ENCODE data around the gene KCNH3. TPM values are rescaled to one million over a fixed set of nuclear protein-coding genes. Genes with fewer than 3 reads are reported as not detected.

The KCNH3 gene
- total RNA-seq, 1 donor from 2014 or later: 0.30 TPM

Other genes with a start within 250 kb of the KCNH3 start
- gene PRPH, start 243.9 kb upstream of the KCNH3 start, total RNA-seq: not detected
- 0.37 TPM for gene TROAP, start 215.8 kb upstream of the KCNH3 start, total RNA-seq
- not detected for gene C1QL4, start 201.8 kb upstream of the KCNH3 start, total RNA-seq
- gene DNAJC22, start 192.1 kb upstream of the KCNH3 start, total RNA-seq: 0.10 TPM
- gene SPATS2, start 171.6 kb upstream of the KCNH3 start, total RNA-seq: 5.7 TPM
- 94.4 TPM for gene MCRS1, start 29.1 kb downstream of the KCNH3 start, total RNA-seq
- 0.47 TPM for gene FAM186B, start 66.6 kb downstream of the KCNH3 start, total RNA-seq
- 21.1 TPM for gene PRPF40B, start 84.5 kb downstream of the KCNH3 start, total RNA-seq
- 11.3 TPM for gene FMNL3, start 168.4 kb downstream of the KCNH3 start, total RNA-seq
- gene TMBIM6, start 202.5 kb downstream of the KCNH3 start, total RNA-seq: 255 TPM

All from left ventricle myocardium superior (tissue), 1 donor.